ENCODE measurements around the gene SERPINA1. TPM values are rescaled to one million over a fixed set of nuclear protein-coding genes. Genes with fewer than 3 reads are reported as not detected.

SERPINA1 gene
- total RNA-seq = 3.2 TPM

DNA sequence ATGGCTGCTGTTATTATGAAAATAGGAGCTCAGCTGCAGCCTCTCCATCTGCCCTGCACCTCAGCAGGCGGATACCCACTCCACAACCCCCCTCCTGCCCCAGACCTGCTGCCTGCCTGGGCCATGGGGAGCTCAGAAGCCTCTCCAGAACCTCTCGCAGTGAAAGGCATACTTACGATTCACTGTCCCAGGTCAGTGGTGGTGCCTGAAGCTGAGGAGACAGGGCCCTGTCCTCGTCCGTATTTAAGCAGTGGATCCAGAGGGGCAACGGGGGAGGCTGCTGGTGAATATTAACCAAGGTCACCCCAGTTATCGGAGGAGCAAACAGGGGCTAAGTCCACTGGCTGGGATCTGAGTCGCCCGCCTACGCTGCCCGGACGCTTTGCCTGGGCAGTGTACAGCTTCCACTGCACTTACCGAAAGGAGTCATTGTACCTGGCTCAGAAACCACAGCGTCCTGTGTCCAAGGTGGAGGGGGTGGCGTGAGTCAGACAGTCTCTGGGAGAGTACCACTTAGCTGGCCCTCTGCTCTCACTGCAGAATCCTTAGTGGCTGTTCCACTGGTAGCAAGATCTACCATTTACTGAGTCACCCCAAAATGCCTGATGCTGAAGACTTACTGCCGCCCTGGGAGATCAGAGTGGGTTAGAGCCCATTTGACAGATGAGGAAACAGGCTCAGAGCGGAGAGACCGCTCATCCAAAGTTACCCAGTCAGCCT, at the start of gene SERPINA1:
Gene SERPINA1, minus strand, starts transcription at position 219 of the 720 bp plus-strand sequence. CDS start 5,365 bp downstream, outside the sequence.

GRCh38 chr14:94366146-94366915, 22.1 kb downstream of the SERPINA1 start, which contains the start of gene SERPINA2:
TSS of gene SERPINA2 (minus strand) at chr14:94366698.

Other genes starting within 250 kb of the SERPINA1 start
- 11.8 TPM for gene PPP4R4, start 214.3 kb downstream of the SERPINA1 start, total RNA-seq
- gene SERPINA10, start 95.3 kb downstream of the SERPINA1 start, total RNA-seq = not detected
- gene SERPINA6, start 65.3 kb downstream of the SERPINA1 start, total RNA-seq = not detected
- not detected for gene SERPINA2, start 21.9 kb downstream of the SERPINA1 start, total RNA-seq
- gene SERPINA11, start 64.2 kb upstream of the SERPINA1 start, total RNA-seq = not detected
- not detected for gene SERPINA9, start 87.6 kb upstream of the SERPINA1 start, total RNA-seq
- not detected for gene SERPINA12, start 120.9 kb upstream of the SERPINA1 start, total RNA-seq
- not detected for gene SERPINA4, start 172.8 kb upstream of the SERPINA1 start, total RNA-seq
- 0.69 TPM for gene SERPINA5, start 192.8 kb upstream of the SERPINA1 start, total RNA-seq
- 2.5 TPM for gene SERPINA3, start 223.8 kb upstream of the SERPINA1 start, total RNA-seq

Measured in diencephalon (tissue), 1 donor.